SW480 (cell line): ENCODE measurements around the gene CYTH1.
A peak's percentile ranks its signal among the peaks of the same experiment; 100 is the strongest.

Source experiments
- DNase-seq: peaks from one replicate; pipeline ENCODE4 v3.0.0-alpha.2; 2016; ENCODE audit warnings: low spot score

The CYTH1 gene, protein sequence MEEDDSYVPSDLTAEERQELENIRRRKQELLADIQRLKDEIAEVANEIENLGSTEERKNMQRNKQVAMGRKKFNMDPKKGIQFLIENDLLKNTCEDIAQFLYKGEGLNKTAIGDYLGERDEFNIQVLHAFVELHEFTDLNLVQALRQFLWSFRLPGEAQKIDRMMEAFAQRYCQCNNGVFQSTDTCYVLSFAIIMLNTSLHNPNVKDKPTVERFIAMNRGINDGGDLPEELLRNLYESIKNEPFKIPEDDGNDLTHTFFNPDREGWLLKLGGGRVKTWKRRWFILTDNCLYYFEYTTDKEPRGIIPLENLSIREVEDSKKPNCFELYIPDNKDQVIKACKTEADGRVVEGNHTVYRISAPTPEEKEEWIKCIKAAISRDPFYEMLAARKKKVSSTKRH

DNA sequence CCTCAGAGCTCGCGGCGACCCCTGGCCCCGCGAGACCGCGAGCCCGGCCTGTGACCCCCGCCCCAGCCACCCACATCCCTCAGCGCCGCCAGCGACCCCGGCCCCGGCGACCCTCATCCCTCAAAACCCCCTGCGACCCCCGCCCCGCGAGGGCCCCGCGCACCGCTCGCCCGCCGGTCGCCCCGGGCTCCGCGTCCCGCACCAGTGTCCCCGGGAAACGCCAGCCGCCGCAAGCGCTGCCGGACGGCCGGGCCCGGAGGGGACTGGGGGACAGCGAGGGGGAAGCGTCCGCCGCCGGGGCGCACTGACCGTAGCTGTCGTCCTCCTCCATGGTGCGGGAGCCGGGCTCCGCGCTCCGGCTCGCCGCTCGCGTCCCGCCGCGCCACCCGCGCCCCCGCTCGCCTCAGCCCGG lies at the start of gene CYTH1:
Gene CYTH1 (minus strand): TSS at position 381 of the 412 bp plus-strand sequence. CDS start 50 bp downstream, at position 331.
- DNase-seq, result no peak

DNA sequence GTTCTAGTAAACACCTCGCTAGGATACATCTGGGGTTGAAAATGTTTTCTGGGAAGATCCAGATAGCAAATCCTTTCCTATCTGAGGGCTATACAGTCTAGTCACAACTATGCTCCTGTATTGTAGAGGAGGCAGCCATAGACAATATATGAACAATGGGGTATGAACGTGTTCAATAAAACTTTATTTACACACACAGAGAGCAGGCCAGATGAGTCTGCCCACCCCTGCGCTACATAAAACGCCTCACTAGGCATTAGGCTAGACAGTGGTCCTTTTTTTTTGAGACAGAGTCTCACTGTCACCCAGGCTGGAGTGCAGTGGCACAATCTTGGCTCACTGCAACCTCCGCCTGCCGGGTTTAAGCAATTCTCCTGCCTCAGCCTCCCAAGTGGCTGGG lies 47.4 kb upstream of the CYTH1 start:
- DNase-seq, result no peak

DNA sequence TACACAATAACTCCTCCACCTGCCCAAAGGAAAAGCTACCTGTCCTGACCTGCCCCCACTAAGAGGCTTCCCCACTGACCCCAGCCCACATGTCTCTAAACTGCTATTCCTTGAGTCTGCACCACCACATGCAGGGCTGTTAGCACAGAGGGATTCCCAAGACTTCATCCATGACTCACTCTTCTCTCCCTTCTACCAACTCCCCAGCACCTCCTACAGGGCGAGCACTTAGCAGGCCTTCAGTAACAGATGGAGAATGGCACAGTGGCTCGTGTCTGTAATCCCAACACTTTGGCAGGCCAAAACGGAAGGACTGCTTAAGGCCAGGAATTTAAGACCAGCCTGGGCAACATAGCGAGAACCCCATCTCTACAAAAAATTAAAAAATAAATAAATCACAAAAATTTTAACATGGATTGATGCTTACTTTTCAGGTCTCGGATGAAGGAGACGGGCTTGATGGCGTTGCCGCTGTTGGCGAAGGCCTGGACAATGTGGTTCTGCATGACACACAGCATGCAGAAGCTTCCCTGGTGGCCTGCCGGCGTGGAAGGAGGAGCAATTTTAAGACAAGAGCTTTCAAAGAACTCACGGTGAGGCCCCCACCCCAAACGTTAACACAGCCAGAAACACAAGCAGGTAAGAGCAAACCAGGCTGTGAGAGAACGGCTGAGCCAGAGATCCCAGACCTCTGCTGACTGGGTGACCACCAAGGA lies 46.6 kb upstream of the CYTH1 start:
- peak; percentile 19 for DNase-seq

DNA sequence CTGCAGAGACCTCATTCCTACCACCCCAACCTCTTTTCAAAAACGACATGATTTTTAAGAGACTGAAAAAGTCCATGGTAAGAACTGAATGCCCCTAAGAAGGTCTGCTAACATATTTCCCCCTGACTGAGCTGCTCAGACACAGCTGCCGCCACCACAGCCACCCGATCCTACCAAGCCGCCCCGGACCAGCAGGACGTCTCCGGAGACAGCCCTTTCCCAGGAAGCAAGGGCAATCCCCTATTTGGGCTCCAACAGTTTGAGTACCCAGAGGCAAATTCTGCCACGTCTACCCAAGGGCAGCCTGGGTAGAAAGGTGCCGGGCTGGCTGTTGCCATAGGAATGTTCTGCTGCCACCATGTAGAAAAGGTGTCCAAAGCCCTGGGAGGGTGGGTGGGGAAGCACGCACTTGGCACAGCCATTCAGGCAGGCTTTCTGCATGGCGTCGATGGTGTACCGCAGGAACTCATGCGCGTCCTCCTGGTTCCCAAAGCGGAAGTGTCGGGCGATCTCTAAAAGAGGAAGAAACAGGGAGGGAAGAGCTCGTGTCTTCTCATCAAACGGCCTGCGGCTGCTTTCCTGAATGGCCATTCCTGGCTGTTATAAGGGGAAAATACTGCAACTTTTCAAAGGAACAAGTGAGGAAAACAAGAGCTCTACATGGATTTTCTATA lies 44.9 kb upstream of the CYTH1 start:
- DNase-seq, result no peak

- DNase-seq, result no peak
Observed at GRCh38 chr17:78826421-78826820, 44.3 kb upstream of the CYTH1 start.

DNA sequence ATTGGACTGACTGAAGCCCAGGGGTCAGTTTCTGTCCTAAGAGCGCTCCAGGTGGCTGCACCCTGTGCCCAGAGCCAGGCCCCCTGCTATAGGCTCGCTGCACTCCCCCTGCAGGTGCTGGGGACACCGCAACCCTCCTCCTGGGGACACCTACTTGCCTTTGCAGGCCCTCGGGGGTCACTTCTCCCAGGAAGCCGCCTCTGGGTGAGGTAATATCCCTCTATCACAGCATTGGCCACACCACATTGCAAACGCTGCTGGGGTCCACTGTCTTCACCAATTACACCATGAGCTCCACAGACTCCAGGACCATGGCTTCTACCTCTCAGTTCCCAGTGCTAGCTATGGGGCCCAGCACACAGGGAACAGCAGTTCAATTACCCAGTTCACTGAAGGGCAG lies 43.6 kb upstream of the CYTH1 start:
- no peak for DNase-seq

GRCh38 chr17:78824240-78824639 lies 42.2 kb upstream of the CYTH1 start:
- DNase-seq, result no peak

DNA sequence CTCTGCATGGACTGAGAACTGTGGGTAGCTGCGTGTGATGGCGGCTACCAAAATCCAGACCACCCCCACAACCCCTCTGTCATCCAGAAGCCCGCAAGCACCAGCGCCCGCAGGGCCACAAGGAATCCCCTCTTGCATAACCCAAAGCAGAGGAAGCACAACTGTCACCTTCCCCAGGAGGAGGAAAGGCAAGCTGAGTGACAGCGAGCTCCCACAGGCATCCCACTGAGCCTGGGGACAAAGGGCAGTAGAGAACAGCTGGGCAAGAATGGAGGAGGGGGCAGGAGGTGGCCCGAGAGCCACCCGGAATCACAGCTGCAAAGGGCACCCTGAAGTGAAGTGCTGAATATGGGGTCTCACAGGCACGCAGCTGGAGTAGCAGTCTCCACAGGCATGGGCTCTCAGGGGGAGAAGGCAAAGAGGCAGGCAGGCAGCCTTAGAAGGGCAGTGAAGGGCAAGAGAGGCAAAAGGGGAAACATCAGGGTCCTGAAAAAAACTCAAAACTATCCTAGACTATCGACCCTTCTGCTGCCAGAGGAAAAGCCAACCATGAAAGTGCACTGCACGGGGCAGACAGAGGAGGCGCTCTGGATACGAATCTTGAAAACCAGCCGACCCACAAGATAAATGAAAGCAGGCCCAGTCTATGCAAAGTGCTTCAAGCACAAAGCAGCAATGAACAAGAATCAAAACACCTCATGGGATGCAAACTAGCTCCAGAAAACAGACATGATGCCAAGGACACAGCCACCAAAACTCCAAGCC lies 41.4 kb upstream of the CYTH1 start:
- no peak for DNase-seq

- DNase-seq, result no peak
Observed at GRCh38 chr17:78822552-78822951, 40.5 kb upstream of the CYTH1 start.

DNA sequence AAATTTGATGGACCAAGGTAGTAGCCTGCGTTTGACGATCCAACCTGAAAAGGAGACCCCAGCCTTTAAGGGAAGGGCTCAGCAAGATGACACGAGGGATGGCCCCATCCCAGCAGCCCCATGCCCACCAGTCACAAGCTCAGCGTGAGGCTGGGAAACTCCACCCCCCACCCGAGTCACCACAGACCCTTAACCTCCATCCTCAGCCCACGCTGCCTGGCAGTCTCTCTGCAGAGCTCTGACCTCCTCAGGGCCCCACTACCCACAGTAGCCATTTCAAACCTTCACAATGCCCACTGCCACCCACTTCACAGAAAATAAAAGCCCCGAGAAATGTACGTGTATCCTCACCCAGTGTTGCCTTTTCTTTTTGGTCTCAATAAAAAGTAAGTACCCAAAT lies 39.9 kb upstream of the CYTH1 start:
- DNase-seq, result no peak

DNA sequence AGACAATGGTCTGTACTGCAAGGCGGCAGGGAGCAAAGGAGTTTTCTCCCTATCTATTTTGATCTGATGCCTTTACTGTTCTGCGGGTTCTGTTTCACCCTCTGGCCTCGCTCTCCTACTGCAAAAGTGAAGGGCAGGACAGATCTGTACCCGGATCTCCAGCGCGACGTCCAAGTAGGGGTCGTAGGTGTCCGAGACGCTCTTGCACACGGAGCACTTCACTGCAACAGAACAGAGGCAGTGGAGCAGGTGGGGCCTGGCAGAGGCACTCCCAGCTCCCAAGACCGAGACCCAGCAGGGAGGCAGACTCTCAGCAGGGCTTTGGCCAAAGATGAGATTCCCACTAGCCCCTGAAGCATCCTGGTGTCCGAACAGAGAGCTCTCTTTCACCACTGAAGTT lies 38.8 kb upstream of the CYTH1 start:
- DNase-seq, result no peak

- DNase-seq, result no peak
Observed at GRCh38 chr17:78819806-78820792, 38.0 kb upstream of the CYTH1 start.

GRCh38 chr17:78819402-78819801 lies 37.3 kb upstream of the CYTH1 start:
- DNase-seq, result no peak

- no peak for DNase-seq
Observed at GRCh38 chr17:78818932-78819331, 36.9 kb upstream of the CYTH1 start.

GRCh38 chr17:78818152-78818846 lies 36.2 kb upstream of the CYTH1 start:
- no peak for DNase-seq

DNA sequence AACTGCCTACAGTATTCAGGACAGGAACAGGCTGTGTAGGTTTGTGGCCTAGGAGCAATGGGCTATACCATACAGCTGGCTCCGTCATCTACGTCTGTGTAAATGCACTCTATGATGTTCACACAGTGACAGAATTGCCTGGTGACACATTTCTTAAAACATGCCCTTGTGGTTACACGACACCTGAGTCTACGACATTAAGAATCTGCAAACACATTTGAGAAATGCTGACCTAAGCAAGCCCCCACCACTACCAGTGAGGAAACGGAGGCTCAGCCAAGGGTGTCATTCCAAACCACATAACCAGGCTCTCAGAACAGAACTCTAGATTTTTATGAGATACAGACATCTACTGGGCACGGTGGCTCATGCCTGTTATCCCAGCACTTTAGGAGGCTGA lies 35.0 kb upstream of the CYTH1 start:
- no peak for DNase-seq

DNA sequence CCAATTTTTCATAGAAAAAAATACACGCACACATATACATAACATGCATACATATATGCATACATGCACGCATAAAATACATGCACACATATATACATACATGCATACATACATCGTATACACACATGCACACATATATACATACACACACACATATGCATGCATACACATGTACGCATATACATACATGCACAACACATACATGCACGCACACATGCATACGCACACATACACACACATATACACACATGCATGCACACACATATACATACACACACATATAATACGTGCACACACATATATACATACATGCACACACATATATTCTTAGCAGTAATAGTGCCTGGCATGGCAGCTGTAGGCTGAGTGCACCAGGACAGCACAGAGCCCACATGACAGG lies 33.6 kb upstream of the CYTH1 start:
- no peak for DNase-seq

- no peak for DNase-seq
Observed at GRCh38 chr17:78812855-78813254, 30.8 kb upstream of the CYTH1 start.

DNA sequence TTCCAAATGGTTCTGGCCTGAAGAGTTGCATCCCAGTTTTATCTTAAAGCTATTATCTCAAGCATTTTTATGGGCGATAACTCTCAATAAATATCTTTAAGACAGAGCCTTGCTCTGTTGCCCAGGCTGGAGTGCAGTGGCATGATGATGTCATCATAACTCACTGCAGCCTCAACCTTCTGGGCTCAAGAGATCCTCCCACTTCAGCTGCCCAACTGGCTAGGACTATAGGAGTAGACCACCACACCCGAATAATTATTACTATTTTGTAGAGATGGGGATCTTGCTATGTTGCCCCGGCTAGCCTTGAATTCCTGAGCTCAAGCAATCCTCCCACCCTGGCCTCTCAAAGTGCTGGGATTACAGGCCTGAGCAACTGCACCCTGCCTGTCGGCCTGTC lies 26.1 kb upstream of the CYTH1 start:
- no peak for DNase-seq

- DNase-seq, result no peak
Observed at GRCh38 chr17:78806451-78806850, 24.4 kb upstream of the CYTH1 start.
